Measurements from ENCODE around the gene OR2D3.
"Not testable (repeated sequence)": the region's sequence is repeated elsewhere in the genome, so short reads cannot be mapped to it uniquely, and the experiment has no call there.

The OR2D3 gene

DNA sequence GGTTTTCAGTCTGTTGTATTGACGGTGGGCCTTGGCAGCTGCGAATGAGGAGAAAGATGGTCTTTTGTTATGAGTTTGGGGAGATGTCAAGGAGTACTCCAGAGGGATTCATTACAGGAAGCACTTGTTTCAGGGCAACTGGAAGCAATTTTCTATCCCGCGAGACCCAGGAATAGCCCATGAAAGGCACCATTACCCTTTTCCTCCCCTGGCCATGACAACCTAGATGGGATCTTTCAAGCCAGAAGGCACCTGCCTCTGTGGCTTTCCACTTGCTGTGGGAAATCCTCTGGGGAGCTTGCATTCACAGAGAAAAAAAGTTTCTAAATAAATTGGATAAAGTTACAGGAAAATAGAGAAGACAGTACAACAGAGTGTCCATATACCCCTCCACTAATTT lies 8.1 kb downstream of the OR2D3 start:
- DNase-seq (ENCODE audit: low read depth in 2 of 2) = no peak

DNA sequence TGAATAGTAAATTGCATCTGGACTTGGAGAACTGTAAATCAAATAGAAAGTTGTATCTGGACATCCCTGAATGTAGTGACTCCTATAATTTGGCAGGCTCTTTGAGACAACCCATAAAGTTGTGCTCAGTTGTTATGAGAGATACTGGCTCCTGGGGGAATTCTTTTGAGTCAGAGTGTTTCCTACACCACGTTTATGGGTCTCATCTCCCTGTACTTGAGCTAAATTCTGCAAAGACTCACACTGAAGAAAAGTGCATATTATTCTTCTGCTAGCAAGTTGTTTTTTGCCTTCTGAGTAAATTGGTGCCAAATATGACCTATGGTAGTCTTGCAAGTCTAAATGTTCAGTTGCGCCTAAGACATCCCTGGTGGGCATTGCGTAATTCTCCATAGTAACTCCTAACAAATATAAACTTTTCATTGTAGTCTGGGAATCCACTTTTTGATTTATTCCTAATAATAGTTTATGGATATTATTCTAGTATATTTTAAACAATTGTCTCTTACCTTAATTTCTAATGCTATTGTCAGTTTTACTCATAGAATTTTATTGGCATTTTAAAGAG lies 10.4 kb downstream of the OR2D3 start:
- DNase-seq (ENCODE audit: low read depth in 2 of 2) = no peak

DNA sequence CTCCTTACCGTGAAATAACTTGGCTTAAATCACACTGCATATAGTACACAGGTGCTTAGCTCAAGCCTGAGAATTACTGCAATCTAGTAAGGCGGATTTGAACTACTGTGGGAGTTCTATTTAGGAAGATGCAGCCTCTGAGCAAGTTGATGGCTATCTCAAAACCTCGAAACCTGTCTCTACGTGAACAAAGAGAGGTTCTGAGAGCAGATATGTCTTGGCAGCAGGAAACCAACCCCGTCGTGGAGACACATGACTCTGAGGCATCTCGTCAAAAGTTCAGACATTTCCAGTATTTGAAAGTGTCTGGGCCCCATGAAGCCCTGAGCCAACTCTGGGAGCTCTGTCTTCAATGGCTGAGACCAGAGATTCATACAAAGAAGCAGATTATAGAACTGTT lies 11.3 kb downstream of the OR2D3 start:
- no peak for DNase-seq (ENCODE audit: low read depth in 2 of 2)

DNA sequence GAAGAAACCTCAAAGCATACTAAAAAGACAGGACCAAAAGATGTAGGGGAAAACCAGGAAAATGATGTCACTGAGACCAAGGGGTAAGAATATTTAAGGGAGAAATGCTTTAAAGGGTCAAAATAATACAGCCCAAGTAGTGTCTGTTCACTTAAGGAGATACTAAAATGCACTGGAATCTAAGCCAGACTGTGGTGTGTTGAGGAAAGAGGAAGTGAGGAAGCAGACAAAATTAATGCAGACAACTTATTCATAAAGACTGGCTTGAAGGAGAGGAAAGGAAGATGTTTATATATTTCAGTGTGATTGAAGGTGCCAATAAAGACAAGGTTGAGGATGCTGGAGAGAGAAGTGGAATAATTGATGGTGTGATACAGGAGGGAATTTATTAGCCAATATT lies 21.2 kb downstream of the OR2D3 start:
- no peak for DNase-seq (ENCODE audit: low read depth in 2 of 2)

GRCh38 chr11:6943131-6943530 lies 22.3 kb downstream of the OR2D3 start:
- DNase-seq (ENCODE audit: low read depth in 2 of 2) = no peak

GRCh38 chr11:6954248-6954647 lies 33.4 kb downstream of the OR2D3 start:
- DNase-seq (ENCODE audit: low read depth in 2 of 2) = not testable (repeated sequence)

DNA sequence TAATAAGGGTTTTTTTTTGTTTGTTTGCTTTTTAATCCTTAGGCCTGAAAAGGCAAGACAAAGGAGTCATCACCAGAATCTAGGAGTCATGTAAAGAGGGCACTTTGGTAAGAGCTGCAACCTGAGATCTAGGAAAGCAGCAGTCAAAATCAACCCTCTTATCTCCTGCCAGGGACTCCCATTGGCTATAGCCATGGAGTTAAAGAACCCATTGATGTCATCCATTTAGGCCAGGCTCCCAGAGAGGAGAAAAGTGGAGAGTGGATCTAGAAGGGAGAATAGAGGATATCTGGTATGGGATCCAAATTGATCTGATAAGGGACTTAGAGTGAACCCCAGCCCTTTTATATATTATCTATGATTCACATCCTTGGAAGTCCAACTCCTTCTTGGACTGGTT lies 41.3 kb downstream of the OR2D3 start:
- DNase-seq (ENCODE audit: low read depth in 2 of 2) = no peak

GRCh38 chr11:6962673-6963072 lies 41.9 kb downstream of the OR2D3 start:
- DNase-seq (ENCODE audit: low read depth in 2 of 2) = no peak

- DNase-seq (ENCODE audit: low read depth in 2 of 2) = no peak
These were observed 48.0 kb downstream of the OR2D3 start for GRCh38 chr11:6968816-6969215.

GRCh38 chr11:6969854-6970253 lies 49.1 kb downstream of the OR2D3 start:
- not testable (repeated sequence) for DNase-seq (ENCODE audit: low read depth in 2 of 2)

All from activated CD8-positive, alpha-beta memory T cell treated with anti-CD3 and anti-CD28 coated beads for 4 hours (primary cell).